ENCODE data around the gene SMIM12. TPM values are rescaled to one million over a fixed set of nuclear protein-coding genes. Genes with fewer than 3 reads are reported as not detected.

SMIM12 gene
- total and polyA plus RNA-seq, 2 of the 8 experiments (the other 6 are each of a cell fraction or from before 2014, with no cell fraction given), result 40.9 to 49.2 TPM

DNA sequence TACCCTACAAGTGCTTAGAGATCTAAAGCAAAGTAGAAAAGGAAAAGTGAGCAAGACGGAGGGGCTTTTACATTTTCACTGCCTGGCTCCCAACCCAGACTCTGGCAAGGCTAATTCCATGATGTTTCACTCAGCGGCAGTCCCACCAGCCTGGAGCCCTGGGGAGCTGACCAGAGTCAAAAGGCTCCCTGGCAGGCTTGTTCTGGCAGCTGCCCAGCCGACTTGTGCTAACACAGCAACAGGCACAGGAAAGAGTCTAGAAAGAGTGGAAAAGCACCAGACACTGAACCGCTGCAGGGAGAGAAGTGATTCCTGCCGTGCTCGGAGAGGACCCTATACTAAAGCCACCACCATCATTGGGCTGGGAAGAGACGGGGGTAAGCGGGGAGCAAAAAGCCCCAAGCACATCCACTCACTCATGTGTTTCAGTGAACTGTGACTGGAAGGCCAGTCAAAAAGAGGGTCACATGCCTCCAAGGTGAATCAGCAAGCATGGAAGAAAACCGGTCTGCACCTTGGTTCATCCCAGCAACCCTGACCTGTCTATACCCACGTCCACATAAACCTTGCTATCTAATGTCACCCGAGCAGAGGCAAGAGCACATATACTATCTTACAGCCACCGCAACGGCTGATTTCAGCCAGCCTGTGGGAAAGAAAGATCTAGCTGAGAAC lies 8.0 kb downstream of the SMIM12 start:
- Histone ChIP-seq H2BK15ac (ENCODE audit: low read length) (no peak overlapping the region), H4K5ac (ENCODE audit: insufficient read length, low read depth, low read length) (no peak overlapping the region), H4K91ac (replicated peaks; ENCODE audit: insufficient read length, low read length) (peak overlapping the region; percentile 20), H2BK120ac (replicated peaks; ENCODE audit: low read depth, low read length) (no peak overlapping the region), H3K4me1 (replicated peaks in 1 of 4; ENCODE audit: control insufficient read depth in 3 of 4, insufficient read depth in 4 of 4, low read length in 3 of 4) (peaks cover 0 to 9% (median under 1%) of the 10 kb centered on the region in 4 experiments; a peak in 3 of 7 replicates), H3K23ac (ENCODE audit: insufficient read length) (no peak overlapping the region), H3K9me3 (ENCODE audit: insufficient read depth in 2 of 2, low read depth in 1 of 2, low read length in 1 of 2) (no peaks in the 10 kb centered on the region), H3K27ac (ENCODE audit: low read depth, low read length) (no peak overlapping the region), H3K14ac (ENCODE audit: insufficient read length) (no peak overlapping the region), H2AFZ (ENCODE audit: low read length) (no peak overlapping the region), H3K79me1 (ENCODE audit: low read depth, low read length) (no peaks in the 10 kb centered on the region), H4K20me1 (replicated peaks in 1 of 2; ENCODE audit: control insufficient read depth in 1 of 2, insufficient read depth in 2 of 2, low read length in 2 of 2) (peaks cover 0 to 2% of the 10 kb centered on the region in 2 experiments), H2AK5ac (ENCODE audit: low read depth, low read length) (no peak overlapping the region), H4K8ac (ENCODE audit: extremely low read depth, insufficient read depth, low read length) (no peak overlapping the region), H3K27me3 (replicated peaks in 1 of 4; ENCODE audit: control insufficient read depth in 3 of 4, extremely low read depth in 1 of 4, insufficient read depth in 3 of 4, low read length in 3 of 4) (no peaks in the 10 kb centered on the region), H3K4ac (replicated peaks; ENCODE audit: insufficient read length, low read depth, low read length) (no peak overlapping the region), H3K56ac (replicated peaks; ENCODE audit: insufficient read length, low read depth, low read length) (no peak overlapping the region), H2BK5ac (ENCODE audit: low read depth, low read length) (0 out of 2 replicates have a peak overlapping the region, but pooled peaks have one; percentile 12), H3K18ac (ENCODE audit: extremely low read depth, low read length) (no peak overlapping the region), H3K9ac (replicated peaks in 1 of 4; ENCODE audit: extremely low read depth in 1 of 4, low read depth in 3 of 4, low read length in 3 of 4) (no peak overlapping the region), H2BK20ac (ENCODE audit: low read length) (0 out of 2 replicates have a peak overlapping the region, but pooled peaks have one; percentile 80), H3K4me3 (ENCODE audit: extremely low read depth in 1 of 4, insufficient read depth in 2 of 4, low read depth in 3 of 4, low read length in 4 of 4) (no peak overlapping the region), H3K79me2 (ENCODE audit: control insufficient read depth in 1 of 2, insufficient read depth in 2 of 2, low read length in 2 of 2) (peaks cover 0 to 6% of the 10 kb centered on the region in 2 experiments; a peak in 1 of 4 replicates), H3K36me3 (ENCODE audit: control insufficient read depth in 2 of 4, insufficient read depth in 4 of 4, low read length in 3 of 4) (peaks cover 4 to 14% (median 11%) of the 10 kb centered on the region in 4 experiments; a peak in 7 of 8 replicates), H3K23me2 (ENCODE audit: low read depth, low read length) (no peaks in the 10 kb centered on the region), H2BK12ac (ENCODE audit: low read depth, low read length) (peak overlapping the region; percentile 78; the same call in 1 of the 2 replicates), H3K4me2 (ENCODE audit: insufficient read depth in 1 of 2, low read depth in 2 of 2, low read length in 2 of 2) (no peak overlapping the region)
- ChIA-PET POLR2A (ENCODE audit: partially characterized antibody) (interaction anchor here (1.2 to 2.0 kb wide), 2 partner anchors 10 to 14 kb away, joined by 3 to 11 read pairs; no protein-coding TSS in a partner anchor), CTCF (ENCODE audit: partially characterized antibody) (interaction anchor here (1.5 to 14.3 kb wide), 13 partner anchors 9 to 301 kb away, joined by 3 to 230 read pairs (median 10); partner anchors contain the start of genes GJA4 and GJB5)
- WGBS, 2 experiments (ENCODE audit: extremely low coverage in 1 of 2, insufficient coverage in 1 of 2, insufficient read length in 1 of 2, insufficient replicate concordance in 2 of 2, low coverage in 1 of 2, low lambda C conversion rate in 2 of 2, missing lambda C conversion rate in 1 of 2), result 92% methylated on average over 13 of the region's 13 CpGs; no CpG with 5 or more reads in 1 of the 2 experiments
- DNase-seq (ENCODE audit: low read depth in 1 of 2, low spot score in 2 of 2) (no peak), FAIRE-seq (no peak)
- TF ChIP-seq CTCF (IDR thresholded peaks at IDR 0.05; ENCODE audit: control extremely low read depth in 1 of 3, insufficient read depth in 1 of 3, low read depth in 1 of 3, low read length in 3 of 3) (no peak), SIN3A (conservative IDR thresholded peaks at IDR 0.05 in 1 of 2, IDR thresholded peaks at IDR 0.05 in 1 of 2; ENCODE audit: low read depth in 1 of 2, low read length in 2 of 2) (no peak), RAD21 (IDR thresholded peaks at IDR 0.05 in 1 of 2, conservative IDR thresholded peaks at IDR 0.05 in 1 of 2; ENCODE audit: low read depth in 2 of 2, low read length in 2 of 2) (no peak)
